T-helper 2 cell treated with Interferon-gamma antibody and Interleukin-4, amounts not matched to agents 100 ng/mL and 5 ng/mL, for 36 hours (primary cell): ENCODE data around the gene TVP23A. TPM values are rescaled to one million over a fixed set of nuclear protein-coding genes. Genes with fewer than 3 reads are reported as not detected.
"Not testable (repeated sequence)": the region's sequence is repeated elsewhere in the genome, so short reads cannot be mapped to it uniquely, and the experiment has no call there.

Experiments used
- intact Hi-C: fragments of 100-400 bp; cut with micrococcal nuclease; formaldehyde crosslinking; loops from one replicate; pipeline ENCODE4 v1.15.1; 2023
- total RNA-seq: library from RNA; stranded (reverse); gene quantifications from 2 replicates; pipeline ENCODE4 v1.2.3, GENCODE V29; 2022

Gene TVP23A
- total RNA-seq, 1 donor from 2014 or later: not detected

GRCh38 chr16:10836174-10836853 lies 17.7 kb upstream of the TVP23A start:
- intact Hi-C loops: no loop called here

GRCh38 chr16:10835281-10835931 lies 16.8 kb upstream of the TVP23A start:
- intact Hi-C loops: no loop called here

GRCh38 chr16:10834766-10835165 lies 16.2 kb upstream of the TVP23A start:
- intact Hi-C loops: no loop called here

- intact Hi-C loops: no loop called here
Measured at GRCh38 chr16:10834130-10834529, 15.5 kb upstream of the TVP23A start.

GRCh38 chr16:10833271-10833670 lies 14.7 kb upstream of the TVP23A start:
- intact Hi-C loops: no loop called here

- intact Hi-C loops: no loop called here
Measured at GRCh38 chr16:10831894-10832886, 13.6 kb upstream of the TVP23A start.

- intact Hi-C loops: not testable (repeated sequence)
Measured at GRCh38 chr16:10830240-10830639, 11.6 kb upstream of the TVP23A start.

GRCh38 chr16:10829390-10830098 lies 10.9 kb upstream of the TVP23A start:
- intact Hi-C loops: not testable (repeated sequence)

GRCh38 chr16:10828851-10829366 lies 10.3 kb upstream of the TVP23A start:
- intact Hi-C loops: no loop called here

- intact Hi-C loops: no loop called here
Measured at GRCh38 chr16:10827691-10828341, 9.2 kb upstream of the TVP23A start.

- intact Hi-C loops: no loop called here
Measured at GRCh38 chr16:10824111-10824893, 5.7 kb upstream of the TVP23A start.

GRCh38 chr16:10822702-10823101 lies 4.1 kb upstream of the TVP23A start:
- intact Hi-C loops: no loop called here

- intact Hi-C loops: no loop called here
Measured at GRCh38 chr16:10820546-10820945, 2.0 kb upstream of the TVP23A start.

GRCh38 chr16:10817514-10817913 lies 1.1 kb downstream of the TVP23A start:
- intact Hi-C loops: no loop called here

GRCh38 chr16:10813099-10813455 lies 5.5 kb downstream of the TVP23A start:
- intact Hi-C loops: no loop called here

GRCh38 chr16:10812312-10813098 lies 6.1 kb downstream of the TVP23A start:
- intact Hi-C loops: no loop called here

- intact Hi-C loops: no loop called here
Measured at GRCh38 chr16:10809706-10810105, 8.9 kb downstream of the TVP23A start.

- intact Hi-C loops: no loop called here
Measured at GRCh38 chr16:10808850-10809249, 9.7 kb downstream of the TVP23A start.

- intact Hi-C loops: no loop called here
Measured at GRCh38 chr16:10808218-10808617, 10.4 kb downstream of the TVP23A start.
